ENCODE measurements around the gene CAMK1D.
A peak's percentile ranks its signal among the peaks of the same experiment; 100 is the strongest.
"Not testable (repeated sequence)": the region's sequence is repeated elsewhere in the genome, so short reads cannot be mapped to it uniquely, and the experiment has no call there.

The CAMK1D gene

GRCh38 chr10:12332572-12333379 lies 16.6 kb upstream of the CAMK1D start:
- no peak for DNase-seq (ENCODE audit: low read depth, low spot score)
- ChIA-PET POLR2A (interaction anchor here (0.7 kb wide), 1 partner anchor 490 kb away, joined by 3 read pairs; no protein-coding TSS in a partner anchor), CTCF (interaction anchor here (0.7 kb wide), 1 partner anchor 378 kb away, joined by 4 read pairs; no protein-coding TSS in a partner anchor)
- no peak overlapping the region for H3K4me3 ChIP-seq (ENCODE audit: low read depth, low read length)
- TF ChIP-seq CTCF (IDR thresholded peaks at IDR 0.05; ENCODE audit: insufficient read depth, low read length, missing control alignments): no peak

GRCh38 chr10:12333380-12334185 lies 15.8 kb upstream of the CAMK1D start:
- TF ChIP-seq CTCF (IDR thresholded peaks at IDR 0.05; ENCODE audit: insufficient read depth, low read length, missing control alignments): no peak
- H3K4me3 ChIP-seq (ENCODE audit: low read depth, low read length): no peak overlapping the region
- DNase-seq (ENCODE audit: low read depth, low spot score): peak; percentile 94
- ChIA-PET CTCF (interaction anchor here (0.7 to 1.2 kb wide), 3 partner anchors 16 to 377 kb away, joined by 4 read pairs; partner anchors contain the start of gene CAMK1D), POLR2A (interaction anchor here (0.6 to 1.0 kb wide), 3 partner anchors 370 to 1374 kb away, joined by 3 read pairs; no protein-coding TSS in a partner anchor)

- no peak for TF ChIP-seq CTCF (IDR thresholded peaks at IDR 0.05; ENCODE audit: insufficient read depth, low read length, missing control alignments)
- DNase-seq (ENCODE audit: low read depth, low spot score): no peak
- no peak overlapping the region for H3K4me3 ChIP-seq (ENCODE audit: low read depth, low read length)
- CTCF ChIA-PET: interaction anchor here (1.1 to 1.2 kb wide), 2 partner anchors 15 to 70 kb away, joined by 4 read pairs; partner anchors contain the start of gene CAMK1D
- POLR2A ChIA-PET: interaction anchor here (0.6 to 1.0 kb wide), 2 partner anchors 370 to 1373 kb away, joined by 3 read pairs; no protein-coding TSS in a partner anchor
These were observed 15.2 kb upstream of the CAMK1D start for GRCh38 chr10:12334186-12334530.

- H3K4me3 ChIP-seq (ENCODE audit: low read depth, low read length); CTCF ChIA-PET; POLR2A ChIA-PET; DNase-seq (ENCODE audit: low read depth, low spot score): not testable (repeated sequence)
These were observed 14.2 kb upstream of the CAMK1D start for GRCh38 chr10:12335169-12335568.

- TF ChIP-seq CTCF (IDR thresholded peaks at IDR 0.05; ENCODE audit: insufficient read depth, low read length, missing control alignments): no peak
- ChIA-PET POLR2A (interaction anchor here (1.4 kb wide), 1 partner anchor 11 kb away, joined by 3 read pairs; the partner anchor contains the start of gene CAMK1D), CTCF (interaction anchor here (1.5 kb wide), 2 partner anchors 9 to 10 kb away, joined by 4 to 5 read pairs; no protein-coding TSS in a partner anchor)
- DNase-seq (ENCODE audit: low read depth, low spot score): no peak
- no peak overlapping the region; the same call in 1 of the 2 replicates for H3K4me3 ChIP-seq (ENCODE audit: low read depth, low read length)
These were observed 11.6 kb upstream of the CAMK1D start for GRCh38 chr10:12337453-12338372.

GRCh38 chr10:12338981-12339380 lies 10.4 kb upstream of the CAMK1D start:
- no peak for TF ChIP-seq CTCF (IDR thresholded peaks at IDR 0.05; ENCODE audit: insufficient read depth, low read length, missing control alignments)
- CTCF ChIA-PET: interaction anchor here (1.5 kb wide), 1 partner anchor 9 kb away, joined by 5 read pairs; no protein-coding TSS in a partner anchor
- no peak overlapping the region for H3K4me3 ChIP-seq (ENCODE audit: low read depth, low read length)
- DNase-seq (ENCODE audit: low read depth, low spot score): no peak
- POLR2A ChIA-PET: no interaction called here
